ENCODE data around the gene RAE1. TPM values are rescaled to one million over a fixed set of nuclear protein-coding genes. Genes with fewer than 3 reads are reported as not detected.

The RAE1 gene
- total RNA-seq, 6 experiments from 2014 or later: 8.6 to 22.1 (median 11.1) TPM

GRCh38 chr20:57410924-57411323, 59.9 kb downstream of the RAE1 start:
- H3K4me1 ChIP-seq: no peaks in the 10 kb centered on the region
- H3K27me3 ChIP-seq: no peaks in the 10 kb centered on the region
- DNase-seq (no peak), ATAC-seq (no peak)
- H3K4me3 ChIP-seq: no peak overlapping the region
- TF ChIP-seq POLR2A (IDR thresholded peaks at IDR 0.05) (no peak), CTCF (IDR thresholded peaks at IDR 0.05) (no peak)
- intact Hi-C loops (cut with DNase I): no loop called here
- H3K9me3 ChIP-seq: no peaks in the 10 kb centered on the region
- H3K27ac ChIP-seq: no peak overlapping the region
- 89% methylated on average over 3 of the region's 5 CpGs for WGBS (ENCODE audit: insufficient coverage, low coverage, low lambda C conversion rate, missing lambda C conversion rate)
- H3K36me3 ChIP-seq: peaks cover 0 to 14% (median 5%) of the 10 kb centered on the region in 4 donors

GRCh38 chr20:57411406-57412283, 60.6 kb downstream of the RAE1 start:
- Histone ChIP-seq H3K4me1 (no peaks in the 10 kb centered on the region), H3K27me3 (no peaks in the 10 kb centered on the region), H3K27ac (no peak overlapping the region), H3K36me3 (peaks cover 0 to 14% (median 5%) of the 10 kb centered on the region in 4 donors), H3K4me3 (no peak overlapping the region), H3K9me3 (no peaks in the 10 kb centered on the region)
- ATAC-seq (no peak), DNase-seq (no peak)
- no peak for TF ChIP-seq CTCF (IDR thresholded peaks at IDR 0.05)
- no peak for TF ChIP-seq POLR2A (IDR thresholded peaks at IDR 0.05)
- no CpG with 5 or more reads among the region's 31 CpGs for WGBS (ENCODE audit: insufficient coverage, low coverage, low lambda C conversion rate, missing lambda C conversion rate)
- intact Hi-C loops (cut with DNase I): no loop called here

GRCh38 chr20:57412347-57413029, 61.4 kb downstream of the RAE1 start:
- TF ChIP-seq CTCF (IDR thresholded peaks at IDR 0.05) (no peak), POLR2A (IDR thresholded peaks at IDR 0.05) (no peak)
- intact Hi-C loops (cut with DNase I): no loop called here
- WGBS (ENCODE audit: insufficient coverage, low coverage, low lambda C conversion rate, missing lambda C conversion rate): 33% methylated on average over 1 of the region's 8 CpGs
- ATAC-seq (no peak), DNase-seq (no peak)
- peaks cover 0 to 13% (median 5%) of the 10 kb centered on the region in 4 donors for H3K36me3 ChIP-seq
- no peaks in the 10 kb centered on the region for H3K4me1 ChIP-seq
- no peaks in the 10 kb centered on the region for H3K27me3 ChIP-seq
- no peak overlapping the region for H3K27ac ChIP-seq
- H3K9me3 ChIP-seq: no peaks in the 10 kb centered on the region
- H3K4me3 ChIP-seq: no peak overlapping the region

- Histone ChIP-seq H3K4me1 (no peaks in the 10 kb centered on the region), H3K27me3 (no peaks in the 10 kb centered on the region), H3K4me3 (no peak overlapping the region), H3K27ac (no peak overlapping the region), H3K9me3 (no peaks in the 10 kb centered on the region), H3K36me3 (no peaks in the 10 kb centered on the region)
- TF ChIP-seq CTCF (IDR thresholded peaks at IDR 0.05) (no peak), POLR2A (IDR thresholded peaks at IDR 0.05) (no peak)
- no CpG with 5 or more reads among the region's 10 CpGs for WGBS (ENCODE audit: insufficient coverage, low coverage, low lambda C conversion rate, missing lambda C conversion rate)
- intact Hi-C loops (cut with DNase I): no loop called here
- DNase-seq (no peak), ATAC-seq (no peak)
Measured at GRCh38 chr20:57413986-57414385, 62.9 kb downstream of the RAE1 start.

Data from right lobe of liver (tissue), 6 donors.